SK-N-SH (cell line): ENCODE data around the gene PCBP3. TPM values are rescaled to one million over a fixed set of nuclear protein-coding genes. Genes with fewer than 3 reads are reported as not detected.

ENCODE experiments used
- CTCF ChIA-PET: fragments of 300-600, 350-600 bp; formaldehyde crosslinking; extraction: SDS; loops from one replicate; lab custom pipeline; 2021; lab: Yijun Ruan, JAX
- POLR2A ChIA-PET: fragments of 350-600 bp; sonication (Branson Sonifier 250); formaldehyde crosslinking; extraction: SDS; loops from one replicate; lab custom pipeline; 2020; ENCODE audit warnings: antibody characterized with exemption, inconsistent platforms; lab: Yijun Ruan, JAX
- DNase-seq: peaks from one replicate; pipeline ENCODE4 v3.0.0; 2012
- H2AFZ ChIP-seq: fragments of 200-600 bp; sonication (generic); 2 replicates; pipeline ENCODE4 v1.8.1; 2016; ENCODE audit warnings: antibody characterized with exemption, mild to moderate bottlenecking, low read depth
- H3F3A ChIP-seq: fragments of 200-600 bp; sonication (generic); replicated peaks from 2 replicates; pipeline ENCODE3; 2016; ENCODE audit warnings: antibody characterized with exemption, mild to moderate bottlenecking; ENCODE audit not compliant: insufficient read depth
- H3K27ac ChIP-seq, 2 experiments: fragments of 200-500 bp in 1 of 2; fragments of 200-600 bp in 1 of 2; sonication (Bioruptor generic) in 1 of 2; sonication (generic), shearing (Covaris generic) in 1 of 2; 2 replicates each; pipeline versions ENCODE4 v1.5.1 to v1.6.1; 2014 to 2016; ENCODE audit warnings: low read depth in 2 of 2, inconsistent platforms in 1 of 2, low read length in 1 of 2, mild to moderate bottlenecking in 1 of 2, mixed read lengths in 1 of 2
- H3K27me3 ChIP-seq: fragments of 200-600 bp; sonication (generic), shearing (Covaris generic); 2 replicates; pipeline ENCODE4 v1.6.1; 2016; ENCODE audit warnings: mixed run types; ENCODE audit not compliant: insufficient read depth
- H3K36me3 ChIP-seq, 2 experiments: fragments of 200-500 bp in 1 of 2; fragments of 200-600 bp in 1 of 2; sonication (Bioruptor generic) in 1 of 2; sonication (generic) in 1 of 2; replicated peaks in 1 of 2; 2 replicates each; pipeline versions ENCODE3 to v1.5.1; 2014 to 2016; ENCODE audit warnings: low read length in 1 of 2, mild to moderate bottlenecking in 1 of 2; ENCODE audit not compliant: insufficient read depth in 2 of 2, control insufficient read depth in 1 of 2
- H3K4me1 ChIP-seq, 2 experiments: fragments of 200-500 bp in 1 of 2; fragments of 200-600 bp in 1 of 2; sonication (Bioruptor generic) in 1 of 2; sonication (generic), shearing (Covaris generic) in 1 of 2; 2 replicates each; pipeline versions ENCODE4 v1.5.1 to v1.6.1; 2014 to 2016; ENCODE audit warnings: low read depth in 1 of 2, low read length in 1 of 2, mixed run types in 1 of 2; ENCODE audit not compliant: insufficient read depth in 2 of 2, control insufficient read depth in 1 of 2
- H3K4me2 ChIP-seq: fragments of 200-600 bp; sonication (generic), shearing (Covaris generic); 2 replicates; pipeline ENCODE4 v1.6.1; 2017; ENCODE audit warnings: mixed run types
- H3K4me3 ChIP-seq, 2 experiments: fragments of 200-500 bp in 1 of 2; fragments of 200-600 bp in 1 of 2; sonication (Bioruptor generic) in 1 of 2; sonication (generic), shearing (Covaris generic) in 1 of 2; 2 replicates each; pipeline versions ENCODE4 v1.5.1 to v1.8.1; 2014 to 2016; ENCODE audit warnings: low read depth in 2 of 2, inconsistent platforms in 1 of 2, low read length in 1 of 2, mild to moderate bottlenecking in 1 of 2, mixed read lengths in 1 of 2, moderate library complexity in 1 of 2
- H3K79me2 ChIP-seq: fragments of 200-600 bp; sonication (generic); 2 replicates; pipeline ENCODE4 v1.8.1; 2017; ENCODE audit warnings: mild to moderate bottlenecking; ENCODE audit not compliant: insufficient read depth
- H3K9ac ChIP-seq: fragments of 200-600 bp; sonication (generic); 2 replicates; pipeline ENCODE4 v1.6.1; 2017; ENCODE audit warnings: mixed run types
- H3K9me2 ChIP-seq: fragments of 200-600 bp; sonication (generic); 2 replicates; pipeline ENCODE4 v1.6.1; 2017; ENCODE audit warnings: mixed run types
- H3K9me3 ChIP-seq: fragments of 200-600 bp; sonication (generic); 2 replicates; pipeline ENCODE4 v1.6.1; 2017; ENCODE audit warnings: mixed run types, mild to moderate bottlenecking, moderate library complexity
- H4K20me1 ChIP-seq: fragments of 200-600 bp; sonication (generic); 2 replicates; pipeline ENCODE4 v1.6.1; 2017; ENCODE audit warnings: mild to moderate bottlenecking, mixed run types; ENCODE audit not compliant: insufficient read depth
- ELF1 ChIP-seq: IDR thresholded peaks from 2 replicates; pipeline ENCODE4 v1.4.0; 2012
- EZH2phosphoT487 ChIP-seq: fragments of 200-600 bp; sonication (generic); IDR thresholded peaks from 2 replicates; pipeline ENCODE4 v1.6.1; 2017; ENCODE audit warnings: low read depth, mixed run types, mild to moderate bottlenecking, antibody characterized with exemption, moderate library complexity, borderline replicate concordance
- FOXJ3 ChIP-seq: sonication (generic); formaldehyde crosslinking; IDR thresholded peaks from 2 replicates; pipeline ENCODE4 v1.5.1; 2020; ENCODE audit warnings: mild to moderate bottlenecking, missing genetic modification reagents
- FOXM1 ChIP-seq: IDR thresholded peaks from 2 replicates; pipeline ENCODE4 v1.4.0; 2012; ENCODE audit warnings: low read depth, mild to moderate bottlenecking
- GATA2 ChIP-seq: sonication (generic); formaldehyde crosslinking; IDR thresholded peaks from 2 replicates; pipeline ENCODE4 v1.5.0; 2020; ENCODE audit warnings: mild to moderate bottlenecking, missing genetic modification reagents
- MEF2A ChIP-seq: IDR thresholded peaks from 2 replicates; pipeline ENCODE4 v1.4.0; 2012; ENCODE audit warnings: low read depth, borderline replicate concordance
- MXI1 ChIP-seq: IDR thresholded peaks from 2 replicates; pipeline ENCODE4 v1.6.1; 2012; ENCODE audit warnings: mild to moderate bottlenecking, low read depth, low read length, improper control_type of control experiment
- POLR2AphosphoS5 ChIP-seq: IDR thresholded peaks from 2 replicates; pipeline ENCODE4 v1.6.1; 2012; ENCODE audit warnings: low read depth, low read length
- RAD21 ChIP-seq: IDR thresholded peaks from 2 replicates; pipeline ENCODE4 v1.6.1; 2012; ENCODE audit warnings: mild to moderate bottlenecking, low read length
- RCOR1 ChIP-seq: fragments of 150-350 bp; IDR thresholded peaks from 2 replicates; pipeline ENCODE4 v1.6.1; 2017; ENCODE audit warnings: antibody characterized with exemption, low read length
- RFX5 ChIP-seq: IDR thresholded peaks from 2 replicates; pipeline ENCODE4 v1.6.1; 2012; ENCODE audit warnings: mild to moderate bottlenecking, improper control_type of control experiment, low read length
- RXRA ChIP-seq: IDR thresholded peaks from 2 replicates; pipeline ENCODE4 v1.4.0; 2012; ENCODE audit warnings: low read depth, mild to moderate bottlenecking, borderline replicate concordance
- SIN3A ChIP-seq: IDR thresholded peaks from 2 replicates; pipeline ENCODE4 v1.6.1; 2012; ENCODE audit warnings: low read depth, mild to moderate bottlenecking, low read length, moderate library complexity, borderline replicate concordance
- TAF1 ChIP-seq: IDR thresholded peaks from 2 replicates; pipeline ENCODE4 v1.6.1; 2012; ENCODE audit warnings: low read depth, mild to moderate bottlenecking, low read length, moderate library complexity, borderline replicate concordance
- TCF12 ChIP-seq: IDR thresholded peaks from 2 replicates; pipeline ENCODE4 v1.4.0; 2012
- WGBS: methylation state at CpG from one replicate; pipeline ENCODE4 v1.1.6; 2017; ENCODE audit warnings: low lambda C conversion rate; 5-methylcytosine and 5-hydroxymethylcytosine counted together
- polyA plus RNA-seq, 3 experiments: library from polyadenylated mRNA; depleted of rRNA; stranded (reverse); fragments of >200 nt; gene quantifications; 2 replicates each; pipeline ENCODE4 v1.2.3, GENCODE V29; 2012
- TF ChIP-seq, protein P1 (sequence below): IDR thresholded peaks from 2 replicates; pipeline ENCODE4 v1.4.0; 2012; ENCODE audit warnings: low read depth, borderline replicate concordance
- TF ChIP-seq, protein P2 (sequence below): fragments of 150-350 bp; IDR thresholded peaks from 2 replicates; pipeline ENCODE4 v1.6.1; 2017; ENCODE audit warnings: antibody characterized with exemption, low read length, low read depth, borderline replicate concordance
- TF ChIP-seq, protein P3 (sequence below): fragments of 150-350 bp; IDR thresholded peaks from 2 replicates; pipeline ENCODE4 v1.6.1; 2016; ENCODE audit warnings: mild to moderate bottlenecking, low read depth, low read length
- TF ChIP-seq, protein P4 (sequence below): IDR thresholded peaks from 2 replicates; pipeline ENCODE4 v1.6.1; 2012; ENCODE audit warnings: mild to moderate bottlenecking, low read depth, low read length, moderate library complexity
- TF ChIP-seq, protein P5 (sequence below): fragments of 200-600 bp; sonication (generic); IDR thresholded peaks from 2 replicates; pipeline ENCODE4 v1.6.1; 2017; ENCODE audit warnings: antibody characterized with exemption, mild to moderate bottlenecking, moderate library complexity

The PCBP3 gene
- polyA plus RNA-seq, 1 of the 3 experiments (the other 2 are of a cell fraction) = 9.5 TPM

DNA sequence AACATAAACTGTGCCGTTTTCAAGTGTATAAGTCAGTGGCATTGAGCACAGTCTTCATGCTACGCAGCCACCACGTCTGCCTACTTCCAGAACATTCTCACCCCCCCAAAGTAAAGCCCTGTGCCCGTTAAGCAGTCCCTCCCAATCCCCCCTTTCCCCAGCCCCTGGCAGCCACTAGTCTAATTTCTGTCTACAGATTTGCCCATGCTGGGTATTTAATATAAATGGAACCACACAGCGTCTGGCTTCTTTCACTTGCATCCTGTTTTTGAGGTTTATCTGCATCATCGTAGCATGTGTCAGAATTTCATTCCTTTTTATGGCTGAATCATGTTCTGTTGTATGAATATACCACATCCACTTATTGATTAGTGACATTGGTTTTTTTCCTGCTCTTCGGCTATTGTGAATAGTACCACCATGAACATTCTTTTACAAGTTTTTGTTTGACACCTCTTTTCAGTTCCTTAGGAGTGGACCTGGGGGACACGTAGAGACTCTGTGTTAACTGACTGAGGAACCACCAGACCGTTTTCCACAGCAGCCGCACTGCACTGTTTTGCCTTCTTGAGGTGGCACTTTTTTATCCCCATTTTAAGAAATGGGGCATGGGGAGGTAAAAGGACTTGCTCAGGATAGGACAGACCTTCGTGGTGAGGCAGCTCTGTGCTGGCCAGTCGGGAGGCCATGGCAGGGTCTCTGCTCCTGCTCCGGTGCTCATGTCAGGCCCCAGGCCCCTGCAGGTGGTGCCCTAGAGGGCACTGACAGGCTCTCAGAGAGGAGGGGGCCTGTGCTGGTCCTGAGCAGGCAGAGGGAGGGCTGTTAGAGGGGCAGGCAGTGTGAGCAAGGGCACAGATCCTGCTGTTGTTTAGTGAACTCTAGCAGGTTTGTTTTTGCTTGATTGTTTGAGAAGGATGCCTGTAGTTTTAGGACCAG is 123.8 kb downstream of the PCBP3 start:
- Histone ChIP-seq H3K9ac (peak overlapping the region; percentile 3; the same call in 1 of the 2 replicates), H3K36me3 (no peaks in the 10 kb centered on the region), H3K4me2 (peak overlapping the region; percentile 51), H3K4me1 (peaks cover 22 to 61% of the 10 kb centered on the region in 2 experiments), H3K9me3 (no peaks in the 10 kb centered on the region), H3K79me2 (no peaks in the 10 kb centered on the region; the same call in 1 of the 2 replicates), H3F3A (no peaks in the 10 kb centered on the region), H3K4me3 (no peak overlapping the region), H3K27ac (peak overlapping the region; percentile 61 to 95), H3K9me2 (no peaks in the 10 kb centered on the region), H2AFZ (no peak overlapping the region), H3K27me3 (no peaks in the 10 kb centered on the region), H4K20me1 (no peaks in the 10 kb centered on the region)
- ChIA-PET POLR2A (no interaction called here), CTCF (interaction anchor here (0.8 to 2.8 kb wide), 7 partner anchors 10 to 211 kb away, joined by 3 to 10 read pairs (median 4); no protein-coding TSS in a partner anchor)
- WGBS = 37% methylated on average over 12 of the region's 13 CpGs
- peak; percentile 77 for DNase-seq
- TF ChIP-seq MEF2A = no peak
- TF ChIP-seq, protein P1, sequence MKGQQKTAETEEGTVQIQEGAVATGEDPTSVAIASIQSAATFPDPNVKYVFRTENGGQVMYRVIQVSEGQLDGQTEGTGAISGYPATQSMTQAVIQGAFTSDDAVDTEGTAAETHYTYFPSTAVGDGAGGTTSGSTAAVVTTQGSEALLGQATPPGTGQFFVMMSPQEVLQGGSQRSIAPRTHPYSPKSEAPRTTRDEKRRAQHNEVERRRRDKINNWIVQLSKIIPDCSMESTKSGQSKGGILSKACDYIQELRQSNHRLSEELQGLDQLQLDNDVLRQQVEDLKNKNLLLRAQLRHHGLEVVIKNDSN = no peak
- peak; percentile 96 for TF ChIP-seq RCOR1
- TF ChIP-seq GATA2 (CRISPR knock-in tag) = peak; percentile 83
- TF ChIP-seq FOXM1 = no peak
- TF ChIP-seq POLR2AphosphoS5 = 0 out of 2 replicates have a peak, but pooled peaks have one; percentile 53
- no peak for TF ChIP-seq EZH2phosphoT487
- TF ChIP-seq MXI1 = peak; percentile 71; the same call in 1 of the 2 replicates
- no peak for TF ChIP-seq ELF1
- 0 out of 2 replicates have a peak, but pooled peaks have one; percentile 18 for TF ChIP-seq SIN3A
- no peak for TF ChIP-seq RXRA
- TF ChIP-seq, protein P2, sequence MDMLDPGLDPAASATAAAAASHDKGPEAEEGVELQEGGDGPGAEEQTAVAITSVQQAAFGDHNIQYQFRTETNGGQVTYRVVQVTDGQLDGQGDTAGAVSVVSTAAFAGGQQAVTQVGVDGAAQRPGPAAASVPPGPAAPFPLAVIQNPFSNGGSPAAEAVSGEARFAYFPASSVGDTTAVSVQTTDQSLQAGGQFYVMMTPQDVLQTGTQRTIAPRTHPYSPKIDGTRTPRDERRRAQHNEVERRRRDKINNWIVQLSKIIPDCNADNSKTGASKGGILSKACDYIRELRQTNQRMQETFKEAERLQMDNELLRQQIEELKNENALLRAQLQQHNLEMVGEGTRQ = no peak
- no peak for TF ChIP-seq TAF1
- TF ChIP-seq, protein P3, sequence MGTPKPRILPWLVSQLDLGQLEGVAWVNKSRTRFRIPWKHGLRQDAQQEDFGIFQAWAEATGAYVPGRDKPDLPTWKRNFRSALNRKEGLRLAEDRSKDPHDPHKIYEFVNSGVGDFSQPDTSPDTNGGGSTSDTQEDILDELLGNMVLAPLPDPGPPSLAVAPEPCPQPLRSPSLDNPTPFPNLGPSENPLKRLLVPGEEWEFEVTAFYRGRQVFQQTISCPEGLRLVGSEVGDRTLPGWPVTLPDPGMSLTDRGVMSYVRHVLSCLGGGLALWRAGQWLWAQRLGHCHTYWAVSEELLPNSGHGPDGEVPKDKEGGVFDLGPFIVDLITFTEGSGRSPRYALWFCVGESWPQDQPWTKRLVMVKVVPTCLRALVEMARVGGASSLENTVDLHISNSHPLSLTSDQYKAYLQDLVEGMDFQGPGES = no peak
- no peak for TF ChIP-seq RFX5
- TF ChIP-seq, protein P4, sequence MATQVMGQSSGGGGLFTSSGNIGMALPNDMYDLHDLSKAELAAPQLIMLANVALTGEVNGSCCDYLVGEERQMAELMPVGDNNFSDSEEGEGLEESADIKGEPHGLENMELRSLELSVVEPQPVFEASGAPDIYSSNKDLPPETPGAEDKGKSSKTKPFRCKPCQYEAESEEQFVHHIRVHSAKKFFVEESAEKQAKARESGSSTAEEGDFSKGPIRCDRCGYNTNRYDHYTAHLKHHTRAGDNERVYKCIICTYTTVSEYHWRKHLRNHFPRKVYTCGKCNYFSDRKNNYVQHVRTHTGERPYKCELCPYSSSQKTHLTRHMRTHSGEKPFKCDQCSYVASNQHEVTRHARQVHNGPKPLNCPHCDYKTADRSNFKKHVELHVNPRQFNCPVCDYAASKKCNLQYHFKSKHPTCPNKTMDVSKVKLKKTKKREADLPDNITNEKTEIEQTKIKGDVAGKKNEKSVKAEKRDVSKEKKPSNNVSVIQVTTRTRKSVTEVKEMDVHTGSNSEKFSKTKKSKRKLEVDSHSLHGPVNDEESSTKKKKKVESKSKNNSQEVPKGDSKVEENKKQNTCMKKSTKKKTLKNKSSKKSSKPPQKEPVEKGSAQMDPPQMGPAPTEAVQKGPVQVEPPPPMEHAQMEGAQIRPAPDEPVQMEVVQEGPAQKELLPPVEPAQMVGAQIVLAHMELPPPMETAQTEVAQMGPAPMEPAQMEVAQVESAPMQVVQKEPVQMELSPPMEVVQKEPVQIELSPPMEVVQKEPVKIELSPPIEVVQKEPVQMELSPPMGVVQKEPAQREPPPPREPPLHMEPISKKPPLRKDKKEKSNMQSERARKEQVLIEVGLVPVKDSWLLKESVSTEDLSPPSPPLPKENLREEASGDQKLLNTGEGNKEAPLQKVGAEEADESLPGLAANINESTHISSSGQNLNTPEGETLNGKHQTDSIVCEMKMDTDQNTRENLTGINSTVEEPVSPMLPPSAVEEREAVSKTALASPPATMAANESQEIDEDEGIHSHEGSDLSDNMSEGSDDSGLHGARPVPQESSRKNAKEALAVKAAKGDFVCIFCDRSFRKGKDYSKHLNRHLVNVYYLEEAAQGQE = no peak
- TF ChIP-seq, protein P5, sequence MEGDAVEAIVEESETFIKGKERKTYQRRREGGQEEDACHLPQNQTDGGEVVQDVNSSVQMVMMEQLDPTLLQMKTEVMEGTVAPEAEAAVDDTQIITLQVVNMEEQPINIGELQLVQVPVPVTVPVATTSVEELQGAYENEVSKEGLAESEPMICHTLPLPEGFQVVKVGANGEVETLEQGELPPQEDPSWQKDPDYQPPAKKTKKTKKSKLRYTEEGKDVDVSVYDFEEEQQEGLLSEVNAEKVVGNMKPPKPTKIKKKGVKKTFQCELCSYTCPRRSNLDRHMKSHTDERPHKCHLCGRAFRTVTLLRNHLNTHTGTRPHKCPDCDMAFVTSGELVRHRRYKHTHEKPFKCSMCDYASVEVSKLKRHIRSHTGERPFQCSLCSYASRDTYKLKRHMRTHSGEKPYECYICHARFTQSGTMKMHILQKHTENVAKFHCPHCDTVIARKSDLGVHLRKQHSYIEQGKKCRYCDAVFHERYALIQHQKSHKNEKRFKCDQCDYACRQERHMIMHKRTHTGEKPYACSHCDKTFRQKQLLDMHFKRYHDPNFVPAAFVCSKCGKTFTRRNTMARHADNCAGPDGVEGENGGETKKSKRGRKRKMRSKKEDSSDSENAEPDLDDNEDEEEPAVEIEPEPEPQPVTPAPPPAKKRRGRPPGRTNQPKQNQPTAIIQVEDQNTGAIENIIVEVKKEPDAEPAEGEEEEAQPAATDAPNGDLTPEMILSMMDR = no peak
- TF ChIP-seq TCF12 = peak; percentile 91
- TF ChIP-seq FOXJ3 = peak; percentile 73; the same call in 1 of the 2 replicates
- TF ChIP-seq RAD21 = peak; percentile 25
